Subcutaneous adipose tissue (tissue), 4 donors: ENCODE measurements around the gene VRK1. TPM values are rescaled to one million over a fixed set of nuclear protein-coding genes. Genes with fewer than 3 reads are reported as not detected.

Experiments used
- CTCF ChIP-seq: fragments of 450-650 bp; IDR thresholded peaks from one replicate; pipeline ENCODE4 v1.5.1; 2016; ENCODE audit warnings: low read depth, mild to moderate bottlenecking, control low read depth, antibody characterized with exemption, moderate library complexity
- total RNA-seq, 4 donors: library from RNA; depleted of rRNA; stranded (reverse); fragments of >200 nt; gene quantifications; one replicate each; pipeline ENCODE4 v1.1.0, GENCODE V29; 2016

VRK1 gene
- total RNA-seq, 4 donors from 2014 or later = 13.6 to 16.5 (median 14.2) TPM

GRCh38 chr14:96916751-96917150, 119.6 kb downstream of the VRK1 start:
- TF ChIP-seq CTCF = no peak

DNA sequence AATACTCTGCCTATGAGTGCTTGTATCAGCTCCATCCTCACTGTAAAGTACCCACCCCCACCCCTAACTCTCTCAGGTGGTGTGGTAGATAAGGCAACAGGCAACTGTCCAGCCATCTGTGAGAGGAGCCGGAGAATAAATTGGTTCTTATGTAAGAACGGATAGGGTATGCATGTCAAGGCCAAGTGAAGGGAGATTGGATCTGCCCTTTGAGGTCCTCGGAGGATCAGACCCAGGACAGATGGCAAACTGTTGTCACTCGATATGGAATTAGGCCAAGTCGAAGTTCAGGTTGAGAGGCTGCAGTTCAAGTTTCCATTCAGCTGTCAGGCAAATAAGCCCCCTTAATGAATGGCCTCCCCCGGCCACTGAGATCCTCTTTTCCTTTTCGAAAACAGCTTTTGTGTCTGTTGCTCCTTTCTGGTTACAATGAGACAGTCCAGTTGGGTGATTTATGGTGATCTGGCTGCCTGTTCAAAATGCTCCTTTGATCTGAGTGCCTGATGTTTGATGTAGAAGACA, 120.3 kb downstream of the VRK1 start:
- no peak for TF ChIP-seq CTCF

- no peak for TF ChIP-seq CTCF
These were observed 122.8 kb downstream of the VRK1 start for GRCh38 chr14:96920023-96920422.

- no peak for TF ChIP-seq CTCF
These were observed 123.6 kb downstream of the VRK1 start for GRCh38 chr14:96920820-96921219.

GRCh38 chr14:96922986-96923385, 125.8 kb downstream of the VRK1 start:
- no peak for TF ChIP-seq CTCF

DNA sequence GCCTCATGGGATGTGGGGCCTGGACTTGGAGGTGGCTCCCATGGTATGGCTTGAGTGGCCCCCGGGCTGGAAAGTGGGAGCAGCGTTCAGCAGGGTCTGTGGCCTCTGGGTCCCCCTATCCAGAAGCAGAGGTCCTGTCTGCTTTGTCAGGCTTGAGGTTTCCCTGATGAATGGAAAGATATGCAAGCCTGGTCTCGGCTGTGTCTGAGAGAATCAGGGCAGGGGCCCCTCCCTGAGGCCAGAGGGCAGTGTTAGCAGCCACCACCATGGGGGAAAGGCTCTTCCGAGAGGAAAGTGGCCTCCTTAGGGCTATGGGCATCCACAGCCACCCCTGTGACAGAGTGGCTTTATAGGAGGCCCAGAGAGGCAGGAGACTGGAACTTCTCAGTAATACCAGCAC, 128.2 kb downstream of the VRK1 start:
- no peak for TF ChIP-seq CTCF

DNA sequence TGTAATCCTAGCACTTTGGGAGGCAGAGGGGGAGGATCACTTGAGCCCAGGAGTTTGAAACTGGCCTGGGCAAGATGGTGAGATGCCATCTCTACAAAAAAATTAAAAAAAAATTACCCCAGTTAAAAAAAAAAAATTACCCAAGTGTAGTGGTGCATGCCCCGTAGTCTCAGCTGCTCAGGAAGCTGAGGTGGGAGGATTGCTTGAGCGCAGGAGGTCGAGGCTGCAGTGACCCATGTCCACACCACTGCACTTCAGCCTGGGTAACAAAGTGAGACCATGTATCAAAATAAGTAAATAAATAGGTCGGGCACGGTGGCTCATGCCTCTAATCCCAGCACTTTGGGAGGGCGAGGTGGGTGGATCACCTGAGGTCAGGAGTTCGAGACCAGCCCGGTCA, 128.8 kb downstream of the VRK1 start:
- TF ChIP-seq CTCF = no peak
